ENCODE results near the gene ABCE1. TPM values are rescaled to one million over a fixed set of nuclear protein-coding genes. Genes with fewer than 3 reads are reported as not detected.

The ABCE1 gene
- total RNA-seq, 2 donors from 2014 or later = 46.5 to 48.6 TPM

GRCh38 chr4:145167887-145168286 is 69.8 kb downstream of the ABCE1 start:
- intact Hi-C loops (cut with DNase I) = no loop called here
- DNase-seq (ENCODE audit: low spot score) = no peak

DNA sequence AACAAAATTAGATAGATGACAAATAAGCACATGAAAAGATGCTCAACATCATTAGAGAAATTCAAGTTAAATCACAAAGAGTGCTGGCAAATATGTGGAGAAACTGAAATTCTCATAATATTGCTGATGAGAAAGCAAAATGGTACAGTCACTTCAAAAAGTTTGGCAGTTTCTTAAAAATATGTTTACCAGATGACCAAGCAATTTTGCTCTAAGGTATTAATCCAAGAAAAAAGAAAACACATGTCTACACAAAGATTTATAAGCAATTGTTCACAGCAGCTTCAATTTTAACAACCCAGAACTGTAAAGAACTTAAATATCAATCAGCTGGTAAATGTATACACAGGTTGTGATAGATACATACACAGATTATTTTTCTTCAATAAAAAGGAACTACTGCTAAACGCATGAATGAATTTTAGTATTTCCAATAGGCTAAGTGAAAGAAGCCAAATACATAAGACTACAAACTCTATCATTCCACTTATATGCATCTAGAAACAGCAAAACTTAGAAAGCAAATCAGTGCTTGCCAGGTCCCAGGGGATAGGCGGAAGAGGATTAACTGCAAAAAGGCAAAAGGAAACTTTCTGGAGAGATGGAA is 70.6 kb downstream of the ABCE1 start:
- no peak for DNase-seq (ENCODE audit: low spot score)
- intact Hi-C loops (cut with DNase I) = no loop called here

GRCh38 chr4:145170223-145170622 is 72.1 kb downstream of the ABCE1 start:
- no peak for DNase-seq (ENCODE audit: low spot score)
- intact Hi-C loops (cut with DNase I) = no loop called here

GRCh38 chr4:145171911-145172310 is 73.8 kb downstream of the ABCE1 start:
- no peak for DNase-seq (ENCODE audit: low spot score)
- intact Hi-C loops (cut with DNase I) = no loop called here

DNA sequence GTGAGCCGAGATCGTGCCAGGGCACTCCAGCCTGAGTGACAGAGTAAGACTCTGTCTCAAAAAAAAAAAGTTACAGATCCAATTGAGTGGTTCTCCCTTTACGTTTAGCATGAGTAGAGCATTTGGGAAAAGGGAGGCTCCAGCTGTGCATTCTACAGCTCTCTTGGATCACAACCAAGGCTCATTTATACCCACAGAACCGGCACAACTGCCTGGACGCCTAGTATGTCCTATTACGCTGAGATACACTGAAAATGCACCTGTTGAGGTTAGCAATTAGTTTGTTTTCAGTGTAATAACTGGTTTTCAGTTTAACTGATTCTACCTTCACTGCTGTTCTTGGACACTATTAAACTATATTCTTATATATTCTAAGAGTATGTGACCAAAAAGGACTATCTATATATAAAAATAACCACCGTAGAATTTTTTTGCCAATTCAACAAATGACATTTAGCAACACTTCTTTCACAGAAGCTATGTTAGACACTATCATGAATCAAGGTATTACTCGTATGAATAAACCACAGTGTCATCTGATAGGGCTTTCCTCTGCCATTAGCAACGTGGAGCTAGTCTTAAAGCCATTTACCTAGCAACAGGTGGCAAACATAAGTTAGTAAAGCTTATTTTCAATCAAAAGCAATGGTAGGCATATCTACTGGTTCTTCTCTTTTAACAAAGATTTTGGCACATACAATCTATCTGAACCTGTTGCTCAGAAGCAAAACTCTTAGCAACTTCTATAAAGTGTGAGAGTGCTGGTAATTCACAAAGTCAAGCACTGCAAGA is 78.7 kb downstream of the ABCE1 start:
- intact Hi-C loops (cut with DNase I) = no loop called here
- no peak for DNase-seq (ENCODE audit: low spot score)

DNA sequence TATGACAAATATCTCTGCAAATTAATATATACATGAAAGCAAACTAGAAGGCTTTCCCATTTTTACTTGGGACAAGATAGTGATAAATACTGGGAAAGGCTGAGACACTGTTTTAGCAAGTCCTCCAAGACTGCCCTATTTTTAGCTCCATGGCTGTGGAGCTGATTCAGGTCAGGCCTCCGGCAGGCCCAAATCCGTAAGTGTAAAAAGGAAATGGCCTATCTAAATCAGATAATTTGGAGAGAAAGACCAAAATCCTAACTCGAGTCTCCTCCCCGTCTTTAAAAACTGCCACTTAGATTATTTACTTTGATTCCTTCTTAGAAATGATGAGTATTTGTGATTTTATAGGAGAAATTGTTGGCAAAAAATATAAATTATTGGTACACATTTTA is 79.4 kb downstream of the ABCE1 start:
- intact Hi-C loops (cut with DNase I) = no loop called here
- no peak for DNase-seq (ENCODE audit: low spot score)

DNA sequence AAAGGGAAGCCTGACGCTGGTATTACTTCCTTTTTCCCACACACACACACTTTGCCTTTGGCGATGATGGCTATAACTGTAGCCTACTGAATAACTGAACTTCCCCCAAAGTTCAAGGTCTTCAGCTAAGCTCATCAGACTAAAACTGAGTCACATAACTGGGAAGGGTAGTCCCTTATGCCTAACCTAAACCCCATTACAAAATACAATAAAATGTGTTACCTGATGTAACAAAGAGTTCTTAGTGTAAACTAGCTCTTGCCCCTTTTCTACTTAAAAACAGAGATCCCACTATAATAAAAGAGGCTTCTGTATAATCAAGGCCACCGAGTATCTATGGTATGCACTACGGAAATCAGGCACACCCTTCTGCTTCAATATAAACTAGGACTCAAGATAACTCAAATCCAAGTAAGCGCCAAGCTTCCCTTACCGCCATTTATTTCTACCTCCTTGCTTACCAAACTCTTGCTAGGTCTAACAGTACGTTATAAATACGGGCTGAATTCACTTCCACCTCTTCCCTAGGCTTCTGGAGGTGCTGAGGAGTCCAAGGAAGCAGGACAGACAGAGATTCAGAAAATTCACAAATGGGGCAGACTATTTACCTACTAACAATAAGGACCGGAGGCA is 79.9 kb downstream of the ABCE1 start:
- no peak for DNase-seq (ENCODE audit: low spot score)
- intact Hi-C loops (cut with DNase I) = no loop called here

DNA sequence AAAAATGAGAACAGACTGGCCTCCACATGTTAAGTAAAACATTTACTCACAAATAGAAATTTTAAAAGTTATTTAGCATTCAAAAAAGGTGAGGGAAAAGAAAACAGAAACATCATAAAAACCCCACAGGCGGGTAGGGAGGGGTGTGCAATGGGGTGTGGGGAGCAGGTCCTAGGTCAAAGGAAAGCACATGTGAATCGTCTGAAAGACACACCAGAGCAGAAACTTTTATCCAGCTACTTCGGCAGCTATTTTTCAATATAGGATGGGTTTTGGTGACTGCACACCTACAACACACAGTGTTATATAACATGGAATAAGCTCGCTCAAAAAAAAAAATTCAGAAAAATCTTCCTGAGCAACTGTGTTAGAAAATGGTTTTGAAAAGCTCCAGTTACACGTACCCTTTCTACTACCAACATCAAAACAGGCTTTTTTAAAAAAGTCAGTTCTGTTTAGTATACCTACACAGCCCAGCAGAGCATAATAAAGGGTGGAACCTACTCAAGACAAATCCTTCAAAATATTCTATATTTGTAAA is 80.7 kb downstream of the ABCE1 start:
- intact Hi-C loops (cut with DNase I) = no loop called here
- DNase-seq (ENCODE audit: low spot score) = no peak

Other genes with a start within 250 kb of the ABCE1 start
- gene ANAPC10, start 115 bp upstream of the ABCE1 start, total RNA-seq = 10 to 100 TPM; 16.6 to 18.6 TPM
- 10 to 100 TPM; 27.1 to 41.9 TPM for gene OTUD4, start 82.3 kb downstream of the ABCE1 start, total RNA-seq

Data from posterior vena cava (tissue), 2 donors.